ENCODE data around the gene FAM83F. TPM values are rescaled to one million over a fixed set of nuclear protein-coding genes. Genes with fewer than 3 reads are reported as not detected.
"Not testable (repeated sequence)": the region's sequence is repeated elsewhere in the genome, so short reads cannot be mapped to it uniquely, and the experiment has no call there.

FAM83F gene
- polyA plus RNA-seq, 10 donors, result 0.08 to 1.0 (median 0.15) TPM

DNA sequence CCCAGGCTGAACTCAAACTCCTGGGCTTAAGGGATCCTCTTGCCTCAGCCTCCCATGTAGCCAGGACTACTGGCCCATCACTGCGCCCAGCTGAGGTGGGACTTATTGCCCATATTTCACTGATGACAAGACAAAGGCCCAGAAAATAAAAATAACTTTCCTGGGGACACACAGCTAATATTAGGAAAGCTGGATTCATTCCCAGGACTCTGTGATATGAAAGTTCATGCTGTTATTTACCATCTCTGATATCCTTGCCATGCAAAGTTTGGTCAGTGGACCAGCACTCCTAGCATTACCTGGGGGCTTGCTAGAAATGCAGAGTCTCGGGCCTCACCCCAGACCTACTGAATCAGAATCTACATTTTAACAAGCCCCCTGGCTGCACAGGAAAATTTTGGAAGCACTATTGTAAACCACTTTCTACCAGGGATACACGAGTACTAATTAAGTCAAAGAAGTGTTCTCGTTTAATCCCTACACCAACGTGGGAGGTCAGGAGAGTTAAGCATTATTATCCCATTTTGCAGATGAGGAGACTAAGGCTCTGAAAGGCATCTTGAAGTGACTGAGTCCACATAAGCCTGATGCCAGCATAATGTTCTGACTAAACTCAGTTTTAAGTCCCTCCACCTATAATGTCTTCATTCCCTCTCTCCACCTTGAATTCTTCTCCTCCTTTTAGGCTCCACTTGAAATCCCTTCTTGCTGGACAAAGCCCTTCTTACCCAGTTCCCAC lies 2.5 kb upstream of the FAM83F start:
- DNase-seq, result no peak

DNA sequence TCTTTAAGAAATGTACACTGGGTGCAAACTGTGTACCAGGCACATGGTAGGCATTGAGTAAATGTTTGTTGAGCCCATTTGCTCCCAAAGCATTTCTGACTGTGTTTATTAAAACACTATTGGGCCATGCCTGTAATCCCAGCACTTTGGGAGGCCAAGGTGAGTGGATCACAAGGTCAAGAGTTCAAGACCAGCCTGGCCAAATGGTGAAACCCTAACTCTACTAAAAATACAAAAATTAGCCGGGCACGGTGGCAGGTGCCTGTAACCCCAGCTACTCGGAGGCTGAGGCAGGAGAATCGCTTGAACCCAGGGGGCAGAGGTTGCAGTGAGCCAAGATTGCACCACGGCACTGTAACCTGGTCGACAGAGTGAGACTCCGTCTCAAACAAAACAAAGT lies 1.9 kb upstream of the FAM83F start:
- not testable (repeated sequence) for DNase-seq

DNA sequence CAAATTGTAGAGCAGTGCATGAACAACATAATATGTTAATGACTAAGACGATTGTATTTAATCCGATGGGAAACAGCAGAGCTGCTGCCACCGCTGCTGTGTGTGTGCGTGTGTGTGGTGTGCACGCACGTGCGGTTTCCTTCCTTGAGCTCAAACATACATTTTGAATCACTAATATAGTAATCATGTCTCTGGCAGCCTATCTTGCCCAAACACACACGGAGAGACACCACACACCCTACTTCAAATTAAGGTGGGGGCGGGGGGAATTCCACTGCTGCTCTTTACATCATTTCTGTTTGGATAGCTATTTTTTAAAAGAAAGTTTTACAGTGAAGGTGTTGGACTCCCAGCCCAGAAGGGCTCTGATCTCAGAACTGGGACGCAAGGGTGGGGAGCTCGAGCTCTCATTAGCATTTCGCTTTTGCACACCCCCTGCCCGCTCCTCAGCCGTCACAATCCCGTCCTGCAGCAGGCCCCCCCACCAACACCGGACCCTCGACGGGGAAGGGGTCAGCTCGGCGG lies 651 bp upstream of the FAM83F start:
- peak in 1 of 3 donors; percentile 11 for DNase-seq

GRCh38 chr22:39995393-39996252 lies 869 bp downstream of the FAM83F start:
- DNase-seq, result no peak

DNA sequence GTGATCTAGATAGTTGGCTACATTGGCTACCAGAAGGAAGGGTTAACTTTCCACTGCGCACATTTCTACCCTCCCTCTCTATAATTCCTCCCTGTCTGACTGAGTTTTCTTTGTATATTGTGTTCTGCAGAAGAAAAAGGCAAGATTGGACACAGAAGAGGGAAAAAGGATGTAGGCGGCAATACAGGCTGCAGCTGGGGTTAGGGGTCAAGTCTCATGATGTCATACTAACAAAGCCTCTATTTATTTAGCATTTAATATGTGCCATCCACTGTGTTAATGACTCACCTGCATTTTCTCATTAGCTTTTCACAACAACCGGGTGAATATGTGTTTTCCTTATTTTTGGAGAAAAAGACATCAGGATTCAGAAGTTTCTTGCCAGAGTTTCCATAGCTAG lies 2.0 kb downstream of the FAM83F start:
- no peak for DNase-seq

DNA sequence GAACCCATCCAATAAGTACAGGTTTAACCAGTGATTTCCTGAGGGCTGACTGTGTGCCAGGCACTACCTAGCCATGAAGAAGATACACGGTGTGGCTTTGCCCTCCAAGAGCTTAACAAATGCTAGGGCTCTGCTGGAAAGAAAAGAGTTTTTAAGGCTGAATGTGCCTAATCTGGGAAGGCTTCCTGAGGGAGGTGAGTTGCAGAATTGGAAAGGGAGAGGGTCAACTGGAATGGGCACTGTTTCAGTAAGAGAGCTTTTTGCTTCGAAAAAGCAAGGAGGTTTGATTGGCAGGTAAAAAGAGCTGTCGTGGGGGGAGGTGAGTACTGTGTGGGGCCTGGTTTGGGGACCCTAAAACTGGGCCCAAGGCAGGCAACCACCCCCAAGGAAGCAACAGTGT lies 2.7 kb downstream of the FAM83F start:
- DNase-seq, result no peak

- peak in 1 of 3 donors; percentile 52 for DNase-seq
Measured at GRCh38 chr22:39997939-39998726, 3.4 kb downstream of the FAM83F start.

- DNase-seq, result peak in 1 of 3 donors; percentile 9
Measured at GRCh38 chr22:39999144-39999757, 4.5 kb downstream of the FAM83F start.

DNA sequence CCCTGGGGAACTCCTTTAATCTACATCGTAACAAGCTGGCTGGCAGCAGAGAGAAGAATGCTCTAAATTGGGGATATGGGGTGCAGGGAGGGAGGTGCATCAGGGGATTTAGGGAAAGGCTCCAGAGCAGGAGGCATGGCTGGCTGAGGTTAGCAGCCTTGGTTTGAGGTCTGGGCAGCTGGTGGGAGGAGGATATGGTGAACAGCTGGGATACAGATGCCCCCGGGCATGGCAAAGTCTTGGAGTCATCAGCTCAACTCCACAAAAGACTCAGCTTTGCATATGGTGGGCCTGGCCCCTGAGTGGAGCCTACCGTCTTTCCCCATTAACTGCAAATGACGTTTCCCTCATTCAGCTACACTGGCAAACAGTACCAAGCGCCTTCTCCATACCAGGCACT lies 5.4 kb downstream of the FAM83F start:
- no peak for DNase-seq

GRCh38 chr22:40001106-40001505 lies 6.4 kb downstream of the FAM83F start:
- DNase-seq, result no peak

GRCh38 chr22:40001800-40002577 lies 7.2 kb downstream of the FAM83F start:
- peak in 1 of 3 donors; percentile 37 for DNase-seq

DNA sequence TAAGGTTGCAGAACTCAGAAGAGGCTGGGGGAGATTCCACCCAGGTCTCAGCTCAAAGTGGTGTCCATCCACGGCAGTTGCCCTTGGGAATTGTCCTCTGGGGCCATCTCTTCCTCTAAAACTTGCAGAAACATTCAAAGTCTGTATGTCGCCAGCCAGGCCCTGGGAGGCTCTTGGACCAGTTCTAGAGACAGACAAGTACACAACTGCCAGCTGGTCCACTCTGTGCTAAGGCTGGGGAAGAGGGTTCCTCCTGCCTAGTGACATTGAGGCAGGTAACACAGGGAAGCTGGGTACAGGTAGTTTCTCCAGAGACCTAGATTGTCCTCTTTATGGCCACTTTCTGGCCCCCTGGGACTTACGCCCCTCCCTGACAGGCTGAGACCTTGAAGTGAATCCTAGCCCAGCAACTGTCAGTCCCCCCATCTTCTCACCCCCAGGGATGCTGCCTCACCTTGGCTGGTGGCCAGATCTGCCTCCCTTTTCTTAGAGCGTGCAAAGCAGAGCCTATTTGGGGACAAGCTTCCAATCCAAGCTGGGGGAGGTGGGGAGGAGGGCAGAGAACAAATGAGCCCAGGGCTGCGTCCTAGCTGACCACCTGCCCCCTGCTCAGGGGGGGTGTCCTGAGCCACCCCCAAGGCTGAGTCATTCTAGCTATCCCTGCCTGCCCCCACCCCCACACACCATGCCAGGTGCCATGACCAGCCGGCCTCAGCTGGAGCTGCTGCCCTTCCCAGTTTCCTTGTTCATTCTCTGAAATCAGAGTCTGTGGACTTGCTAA lies 8.4 kb downstream of the FAM83F start:
- DNase-seq, result no peak

- no peak for DNase-seq
Measured at GRCh38 chr22:40004836-40005235, 10.1 kb downstream of the FAM83F start.

DNA sequence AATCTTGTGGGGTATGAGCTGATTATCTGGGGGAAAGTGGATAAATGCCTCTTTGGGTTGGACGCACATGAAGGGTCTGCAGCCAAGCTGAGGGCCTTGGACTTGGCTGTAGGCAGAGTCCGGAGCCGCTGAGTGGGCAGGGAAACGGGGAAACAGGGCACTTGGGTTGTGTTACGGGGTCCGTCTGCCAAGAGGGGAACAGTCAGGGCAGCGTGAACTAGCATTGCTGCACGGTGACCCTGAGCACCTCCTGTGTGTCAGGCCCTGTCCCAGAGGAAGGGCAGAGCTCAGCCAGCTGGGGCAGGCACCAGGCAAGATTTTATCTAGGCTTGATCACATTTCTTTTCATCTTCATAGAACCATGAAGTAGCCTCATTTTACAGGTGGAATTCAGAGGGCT lies 11.9 kb downstream of the FAM83F start:
- no peak for DNase-seq

- DNase-seq, result no peak
Measured at GRCh38 chr22:40007853-40008710, 13.3 kb downstream of the FAM83F start.

- no peak for DNase-seq
Measured at GRCh38 chr22:40008726-40009291, 14.1 kb downstream of the FAM83F start.

DNA sequence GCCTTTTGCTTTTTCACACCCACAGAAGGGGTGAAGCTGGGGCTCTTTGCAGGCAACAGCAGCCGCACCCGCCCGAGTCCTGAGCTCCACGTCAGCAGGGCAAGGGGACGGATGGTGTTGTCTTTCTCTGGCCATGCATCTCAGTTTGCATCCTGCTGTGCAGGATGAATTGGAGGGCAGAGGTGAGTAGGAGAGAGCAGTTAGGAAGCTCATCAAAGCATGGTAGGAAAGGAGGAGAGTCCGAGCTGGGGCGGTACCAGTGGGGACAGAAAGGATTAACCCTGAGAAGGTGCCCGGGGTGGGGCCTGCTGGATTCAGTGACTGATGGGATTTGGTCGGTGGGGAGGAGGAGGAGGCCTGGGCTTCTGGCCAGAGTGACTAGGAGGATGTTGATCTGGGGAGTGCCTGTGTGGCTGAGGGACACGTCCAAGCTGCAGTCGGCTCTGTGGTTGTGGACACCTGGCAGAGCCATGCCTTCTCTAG lies 14.6 kb downstream of the FAM83F start:
- DNase-seq, result no peak

DNA sequence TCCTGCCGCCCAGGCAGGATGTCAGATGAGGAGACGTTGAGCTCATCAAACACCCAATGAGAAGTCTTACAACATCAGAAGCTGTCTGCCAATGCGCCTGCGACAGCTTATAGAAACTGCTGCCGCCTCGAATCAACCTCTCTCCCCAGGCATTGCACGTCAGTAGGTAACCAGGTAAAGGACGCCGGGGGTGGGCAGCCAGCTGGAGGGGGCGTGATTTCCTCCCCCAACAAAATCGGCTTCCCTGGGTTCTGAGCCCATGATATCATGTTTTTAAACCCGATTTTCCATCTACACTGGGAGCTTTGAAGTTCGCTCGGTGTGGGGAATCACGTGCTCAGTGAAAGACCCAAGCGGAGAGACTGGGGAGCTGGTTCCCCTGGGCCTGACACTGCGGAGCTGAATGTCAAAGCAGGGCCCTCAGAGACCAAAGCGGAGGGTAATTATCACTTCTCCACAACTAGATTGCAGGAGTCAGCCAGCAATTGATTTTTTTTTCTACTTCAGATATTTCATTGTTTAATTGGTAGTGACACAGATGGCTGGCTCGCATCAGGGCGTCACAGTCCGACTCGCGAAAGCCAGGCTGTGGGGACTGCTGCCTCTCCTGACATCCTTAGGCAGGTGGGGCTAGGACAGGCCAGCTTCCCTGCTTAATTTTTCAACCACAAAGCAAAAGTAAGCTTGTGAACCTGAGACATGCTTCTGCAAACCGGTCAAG lies 15.4 kb downstream of the FAM83F start:
- DNase-seq, result no peak

All from muscle of back (tissue), 11 donors.